HCT116 (cell line): ENCODE data around the gene WDR45B. TPM values are rescaled to one million over a fixed set of nuclear protein-coding genes. Genes with fewer than 3 reads are reported as not detected.
A peak's percentile ranks its signal among the peaks of the same experiment; 100 is the strongest.

Experiments used
- ATAC-seq: fragments of 200-7000 bp; cut with Tn5 transposase; 2 replicates; pipeline ENCODE4 v1.9.1; 2020; ENCODE audit warnings: mild to moderate bottlenecking, moderate library complexity
- BruUV-seq: library from RNA; stranded (reverse); fragments of 400-500 nt; replicated peaks from 2 replicates; lab custom pipeline; 2021; lab: Mats Ljungman, UMichigan
- CTCF ChIA-PET: fragments of 300-600 bp; sonication (Branson Sonifier 250); formaldehyde crosslinking; loops from one replicate; lab custom pipeline; 2021; ENCODE audit warnings: antibody characterized with exemption; lab: Charles Lee
- POLR2A ChIA-PET: fragments of 300-600, 350-600 bp; sonication (Branson Sonifier 250); formaldehyde crosslinking; loops from one replicate; lab custom pipeline; 2021; ENCODE audit warnings: antibody characterized with exemption; lab: Charles Lee
- RAD21 ChIA-PET, 2 experiments: fragments of 300-600 bp; sonication (Branson Sonifier 250); formaldehyde crosslinking; loops; one replicate each; lab custom pipeline; 2023; ENCODE audit warnings: low total read pairs in 2 of 2; ENCODE audit not compliant: uncharacterized antibody in 2 of 2, unreplicated experiment in 2 of 2, low non-redundant PET in 1 of 2; lab: Charles Lee
- DNase-seq: peaks from one replicate; pipeline ENCODE4 v3.0.0-alpha.2; 2010; ENCODE audit warnings: low read depth, low spot score
- H2AFZ ChIP-seq: fragments of 200-600 bp; shearing (Covaris generic), sonication (generic); 2 replicates; pipeline ENCODE4 v1.6.1; 2017; ENCODE audit warnings: low read depth, mixed run types, mixed read lengths, antibody characterized with exemption, low read length; ENCODE audit not compliant: poor library complexity, severe bottlenecking
- H3K27ac ChIP-seq: 2 replicates; pipeline ENCODE4 v1.5.1; 2012; ENCODE audit warnings: low read depth, low read length
- H3K27me3 ChIP-seq: fragments of 200-600 bp; sonication (generic); 2 replicates; pipeline ENCODE4 v1.6.1; 2016; ENCODE audit warnings: mixed run types, low read length, mixed read lengths; ENCODE audit not compliant: insufficient read depth
- H3K36me3 ChIP-seq, 2 experiments: fragments of 200-500 bp in 1 of 2; fragments of 200-600 bp in 1 of 2; sonication (Bioruptor generic) in 1 of 2; sonication (generic) in 1 of 2; 2 replicates each; pipeline versions ENCODE4 v1.5.1 to v1.6.1; 2014 to 2016; ENCODE audit warnings: low read length in 2 of 2, inconsistent platforms in 1 of 2, mixed read lengths in 1 of 2, mixed run types in 1 of 2; ENCODE audit not compliant: insufficient read depth in 2 of 2, control insufficient read depth in 1 of 2
- H3K4me1 ChIP-seq, 2 experiments: fragments of 200-600 bp in 1 of 2; sonication (generic) in 1 of 2; 2 replicates each; pipeline versions ENCODE4 v1.5.1 to v1.6.1; 2012 to 2017; ENCODE audit warnings: low read length in 2 of 2, inconsistent platforms in 1 of 2, mild to moderate bottlenecking in 1 of 2, mixed read lengths in 1 of 2, mixed run types in 1 of 2, moderate library complexity in 1 of 2; ENCODE audit not compliant: insufficient read depth in 2 of 2, control insufficient read depth in 1 of 2
- H3K4me2 ChIP-seq: fragments of 200-600 bp; sonication (generic); 2 replicates; pipeline ENCODE4 v1.6.1; 2017; ENCODE audit warnings: mixed run types, low read length, mixed read lengths
- H3K4me3 ChIP-seq, 2 experiments: fragments of 200-600 bp in 1 of 2; sonication (generic) in 1 of 2; replicated peaks in 1 of 2; 2 replicates each; pipeline ENCODE4 v1.5.1; 2011 to 2016; ENCODE audit warnings: low read length in 2 of 2, control low read depth in 1 of 2, low read depth in 1 of 2, mild to moderate bottlenecking in 1 of 2, mixed read lengths in 1 of 2, mixed run types in 1 of 2
- H3K79me2 ChIP-seq: fragments of 200-600 bp; sonication (generic); 2 replicates; pipeline ENCODE4 v1.6.1; 2017; ENCODE audit warnings: mild to moderate bottlenecking, mixed run types, low read length, moderate library complexity, mixed read lengths; ENCODE audit not compliant: insufficient read depth
- H3K9ac ChIP-seq: fragments of 200-600 bp; sonication (generic); 2 replicates; pipeline ENCODE4 v1.6.1; 2016; ENCODE audit warnings: low read length, mixed read lengths
- H3K9me2 ChIP-seq: fragments of 200-600 bp; sonication (generic), shearing (Covaris generic); 2 replicates; pipeline ENCODE4 v1.6.1; 2017; ENCODE audit warnings: mixed run types, mild to moderate bottlenecking, moderate library complexity; ENCODE audit not compliant: insufficient read depth
- H3K9me3 ChIP-seq, 2 experiments: fragments of 200-500 bp in 1 of 2; fragments of 200-600 bp in 1 of 2; sonication (Bioruptor generic) in 1 of 2; sonication (generic) in 1 of 2; 2 replicates each; pipeline ENCODE4 v1.6.1; 2014 to 2017; ENCODE audit warnings: low read length in 2 of 2, mixed read lengths in 2 of 2, inconsistent platforms in 1 of 2, low read depth in 1 of 2, mild to moderate bottlenecking in 1 of 2, mixed run types in 1 of 2, moderate library complexity in 1 of 2; ENCODE audit not compliant: control insufficient read depth in 1 of 2, insufficient read depth in 1 of 2
- H4K20me1 ChIP-seq: fragments of 200-600 bp; sonication (generic), shearing (Covaris generic); 2 replicates; pipeline ENCODE4 v1.6.1; 2017; ENCODE audit warnings: mixed run types, mild to moderate bottlenecking, moderate library complexity; ENCODE audit not compliant: insufficient read depth
- EZH2 ChIP-seq: fragments of 200-600 bp; sonication (generic); IDR thresholded peaks from 2 replicates; pipeline ENCODE4 v1.6.1; 2017; ENCODE audit warnings: antibody characterized with exemption, mixed run types
- FOSL1 ChIP-seq: IDR thresholded peaks from 2 replicates; pipeline ENCODE4 v1.6.1; 2012; ENCODE audit warnings: low read depth
- SIN3A ChIP-seq: IDR thresholded peaks from 2 replicates; pipeline ENCODE4 v1.6.1; 2012; ENCODE audit warnings: low read depth
- intact Hi-C: fragments of 100-400 bp; cut with micrococcal nuclease; formaldehyde crosslinking; loops from 2 replicates; pipeline ENCODE4 v1.10.0; 2022
- total RNA-seq: library from RNA; stranded (reverse); gene quantifications from one replicate; pipeline ENCODE4 v1.2.1, GENCODE V29; 2021; ENCODE audit not compliant: unreplicated experiment
- TF ChIP-seq, protein P1 (sequence below), 3 experiments: fragments of 200-600 bp in 1 of 3; sonication (generic) in 1 of 3; IDR thresholded peaks in 2 of 3; conservative IDR thresholded peaks in 1 of 3; 2 replicates each; pipeline ENCODE4 v1.5.1; 2012 to 2017; ENCODE audit warnings: low read depth in 2 of 3, low read length in 2 of 3, antibody characterized with exemption in 1 of 3, borderline replicate concordance in 1 of 3, control low read depth in 1 of 3, mild to moderate bottlenecking in 1 of 3, mixed read lengths in 1 of 3, mixed run types in 1 of 3, moderate library complexity in 1 of 3; ENCODE audit not compliant: insufficient read depth in 1 of 3

Gene WDR45B
- total RNA-seq, 1 experiment from 2014 or later: 117 TPM

DNA sequence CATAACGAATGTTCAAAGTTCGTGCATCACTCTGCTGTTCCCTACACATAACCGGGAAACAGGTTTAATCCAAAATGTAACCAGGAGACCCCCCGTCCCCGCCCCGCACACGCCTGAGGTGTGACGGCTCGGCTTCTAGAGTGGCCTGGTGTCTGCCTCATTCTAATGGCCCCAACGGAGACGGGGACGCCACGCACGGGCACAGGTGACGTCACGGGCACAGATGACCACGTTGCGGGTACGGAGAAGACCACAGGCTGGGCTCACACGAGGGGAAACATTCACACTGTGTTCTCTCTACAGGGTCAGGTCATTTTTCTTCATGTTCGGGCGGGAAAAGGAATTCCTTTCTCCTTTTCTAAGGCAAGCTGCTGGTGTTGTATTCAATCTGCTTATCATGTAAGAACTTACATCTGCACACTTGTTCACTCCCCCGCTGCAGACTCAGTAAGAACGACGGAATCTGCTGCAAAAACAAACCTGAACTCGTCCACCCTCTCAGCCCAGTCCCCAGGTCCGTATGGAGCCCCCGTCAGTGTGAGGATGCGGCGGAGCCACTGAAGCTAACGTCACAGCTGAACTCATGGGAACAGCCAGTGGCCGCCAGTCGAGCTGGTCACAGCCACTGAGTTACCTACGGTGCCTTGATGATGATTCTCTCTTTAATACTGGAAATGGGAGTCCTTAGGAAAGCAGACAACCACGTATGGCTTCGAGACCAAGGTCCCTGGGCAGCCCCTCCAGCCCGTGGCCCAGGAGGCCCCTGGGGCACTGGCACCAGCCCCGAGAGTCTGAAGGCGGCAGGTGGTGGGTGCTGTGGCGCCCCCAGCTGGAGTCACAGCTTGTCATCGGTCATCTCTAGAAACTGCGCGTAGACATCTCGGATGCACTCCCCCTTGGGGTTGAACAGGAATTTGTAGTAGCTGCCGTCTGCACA lies 32.9 kb downstream of the WDR45B start:
- Histone ChIP-seq H3K36me3 (peaks cover 49 to 51% of the 10 kb centered on the region in 2 experiments), H3K79me2 (peaks cover 22% of the 10 kb centered on the region), H3K9me2 (no peaks in the 10 kb centered on the region), H4K20me1 (no peaks in the 10 kb centered on the region), H2AFZ (no peak overlapping the region), H3K4me1 (no peaks in the 10 kb centered on the region), H3K4me2 (no peak overlapping the region), H3K27ac (no peak overlapping the region), H3K9me3 (no peaks in the 10 kb centered on the region), H3K4me3 (no peak overlapping the region), H3K9ac (no peak overlapping the region), H3K27me3 (no peaks in the 10 kb centered on the region)
- POLR2A ChIA-PET: no interaction called here
- peak; percentile 50; the same call in 1 of the 2 replicates for ATAC-seq
- intact Hi-C loops: no loop called here
- TF ChIP-seq FOSL1: no peak
- TF ChIP-seq, protein P1, sequence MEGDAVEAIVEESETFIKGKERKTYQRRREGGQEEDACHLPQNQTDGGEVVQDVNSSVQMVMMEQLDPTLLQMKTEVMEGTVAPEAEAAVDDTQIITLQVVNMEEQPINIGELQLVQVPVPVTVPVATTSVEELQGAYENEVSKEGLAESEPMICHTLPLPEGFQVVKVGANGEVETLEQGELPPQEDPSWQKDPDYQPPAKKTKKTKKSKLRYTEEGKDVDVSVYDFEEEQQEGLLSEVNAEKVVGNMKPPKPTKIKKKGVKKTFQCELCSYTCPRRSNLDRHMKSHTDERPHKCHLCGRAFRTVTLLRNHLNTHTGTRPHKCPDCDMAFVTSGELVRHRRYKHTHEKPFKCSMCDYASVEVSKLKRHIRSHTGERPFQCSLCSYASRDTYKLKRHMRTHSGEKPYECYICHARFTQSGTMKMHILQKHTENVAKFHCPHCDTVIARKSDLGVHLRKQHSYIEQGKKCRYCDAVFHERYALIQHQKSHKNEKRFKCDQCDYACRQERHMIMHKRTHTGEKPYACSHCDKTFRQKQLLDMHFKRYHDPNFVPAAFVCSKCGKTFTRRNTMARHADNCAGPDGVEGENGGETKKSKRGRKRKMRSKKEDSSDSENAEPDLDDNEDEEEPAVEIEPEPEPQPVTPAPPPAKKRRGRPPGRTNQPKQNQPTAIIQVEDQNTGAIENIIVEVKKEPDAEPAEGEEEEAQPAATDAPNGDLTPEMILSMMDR (IDR thresholded peaks at IDR 0.05 in 2 of 3, conservative IDR thresholded peaks at IDR 0.05 in 1 of 3; ENCODE audit: borderline replicate concordance in 1 of 3, insufficient read depth in 1 of 3, low read depth in 2 of 3, low read length in 2 of 3): peak; percentile 40 to 52 (median 52); a peak in 4 of 6 replicates
- no peak for DNase-seq
- BruUV-seq: TSS peak; percentile 45
- RAD21 ChIA-PET: interaction anchor here (0.5 to 0.7 kb wide), 2 partner anchors 113 to 200 kb away, joined by 4 to 7 read pairs; no protein-coding TSS in a partner anchor
- CTCF ChIA-PET: no interaction called here

DNA sequence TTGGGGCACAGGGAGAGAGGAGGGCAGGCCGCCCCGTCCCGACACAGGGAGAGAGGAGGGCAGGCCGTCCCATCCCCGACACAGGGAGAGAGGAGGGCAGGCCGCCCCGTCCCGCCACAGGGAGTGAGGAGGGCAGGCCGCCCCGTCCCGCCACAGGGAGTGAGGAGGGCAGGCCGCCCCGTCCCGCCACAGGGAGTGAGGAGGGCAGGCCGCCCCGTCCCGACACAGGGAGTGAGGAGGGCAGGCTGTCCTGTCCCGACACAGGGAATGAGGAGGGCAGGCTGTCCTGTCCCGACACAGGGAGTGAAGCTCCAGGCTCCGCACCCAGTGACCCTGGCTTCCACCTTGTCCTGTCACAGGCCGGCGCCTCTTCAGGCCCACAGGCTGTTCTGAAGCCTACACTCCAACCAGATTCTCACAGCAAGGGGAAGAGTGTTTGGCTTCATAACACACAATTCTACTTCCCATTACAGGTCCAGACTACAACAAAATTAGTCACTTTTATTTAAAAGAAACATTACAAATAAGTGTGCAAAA lies 34.1 kb downstream of the WDR45B start:
- Histone ChIP-seq H3K27me3 (no peaks in the 10 kb centered on the region), H3K9me3 (no peaks in the 10 kb centered on the region), H4K20me1 (no peaks in the 10 kb centered on the region), H3K4me3 (no peak overlapping the region), H3K9ac (no peak overlapping the region), H3K79me2 (peaks cover 11% of the 10 kb centered on the region; the same call in 1 of the 2 replicates), H2AFZ (no peak overlapping the region), H3K4me1 (no peaks in the 10 kb centered on the region), H3K27ac (no peak overlapping the region), H3K36me3 (peaks cover 43 to 48% of the 10 kb centered on the region in 2 experiments), H3K9me2 (no peaks in the 10 kb centered on the region), H3K4me2 (no peak overlapping the region)
- TF ChIP-seq SIN3A (no peak), EZH2 (no peak)
- intact Hi-C loops: no loop called here
- ChIA-PET RAD21 (no interaction called here), POLR2A (no interaction called here), CTCF (no interaction called here)
- no peak for DNase-seq
- ATAC-seq: no peak
- no TSS peak for BruUV-seq
